Embryonic facial prominence (tissue), 1 donor: ENCODE results near the gene HOXD11.

Experiments
- DNase-seq: peaks from one replicate; pipeline ENCODE4 v3.0.0-alpha.2; 2016; ENCODE audit errors: extremely low spot score

The HOXD11 gene

GRCh38 chr2:176093145-176093897 is 13.8 kb upstream of the HOXD11 start:
- no peak for DNase-seq

- DNase-seq: no peak
Observed at GRCh38 chr2:176093898-176094249, 13.2 kb upstream of the HOXD11 start.

GRCh38 chr2:176094349-176094748 is 12.7 kb upstream of the HOXD11 start:
- DNase-seq: no peak

- DNase-seq: no peak
Observed at GRCh38 chr2:176095421-176095820, 11.7 kb upstream of the HOXD11 start.

GRCh38 chr2:176096243-176096985 is 10.7 kb upstream of the HOXD11 start:
- DNase-seq: no peak

GRCh38 chr2:176096986-176097819 is 9.9 kb upstream of the HOXD11 start:
- no peak for DNase-seq

GRCh38 chr2:176097820-176098365 is 9.2 kb upstream of the HOXD11 start:
- DNase-seq: no peak

GRCh38 chr2:176098366-176099158 is 8.5 kb upstream of the HOXD11 start:
- DNase-seq: no peak

- DNase-seq: no peak
Observed at GRCh38 chr2:176099159-176099727, 7.8 kb upstream of the HOXD11 start.

GRCh38 chr2:176099728-176100546 is 7.1 kb upstream of the HOXD11 start, which contains the start of gene HOXD12:
Gene HOXD12 (plus strand): TSS chr2:176099795. CDS start chr2:176099802, 7 bp downstream.
- DNase-seq: no peak

GRCh38 chr2:176100547-176101140 is 6.4 kb upstream of the HOXD11 start:
- DNase-seq: no peak

- DNase-seq: no peak
Observed at GRCh38 chr2:176101216-176101830, 5.8 kb upstream of the HOXD11 start.

- no peak for DNase-seq
Observed at GRCh38 chr2:176101842-176102241, 5.2 kb upstream of the HOXD11 start.

- DNase-seq: no peak
Observed at GRCh38 chr2:176102309-176102866, 4.7 kb upstream of the HOXD11 start.

- DNase-seq: no peak
Observed at GRCh38 chr2:176103194-176103593, 3.9 kb upstream of the HOXD11 start.

- DNase-seq: no peak
Observed at GRCh38 chr2:176103742-176104315, 3.3 kb upstream of the HOXD11 start.

- no peak for DNase-seq
Observed at GRCh38 chr2:176104316-176105077, 2.6 kb upstream of the HOXD11 start.
